Activated T-helper 2 cell treated with anti-CD3 and anti-CD28 coated beads, Interferon-gamma antibody, Interleukin-2, Interleukin-4, amounts not matched to agents 10 μg/mL and 5 μg/mL and 100 μg/mL, durations not matched to agents 14 hours and 24 hours and 36 hours (primary cell): ENCODE results near the gene FGFBP3. TPM values are rescaled to one million over a fixed set of nuclear protein-coding genes. Genes with fewer than 3 reads are reported as not detected.

Experiments
- DNase-seq: peaks from one replicate; pipeline ENCODE4 v3.0.0; 2021; ENCODE audit warnings: low spot score
- H3K27ac Mint-ChIP-seq: one replicate; pipeline ENCODE4 v1.8.0; 2021; ENCODE audit warnings: mixed read lengths
- H3K27me3 Mint-ChIP-seq: one replicate; pipeline ENCODE4 v1.8.0; 2021; ENCODE audit warnings: low read depth, mixed read lengths
- H3K36me3 Mint-ChIP-seq: one replicate; pipeline ENCODE4 v1.8.0; 2021; ENCODE audit warnings: low read depth, mixed read lengths
- H3K4me1 Mint-ChIP-seq: one replicate; pipeline ENCODE4 v1.8.0; 2021; ENCODE audit warnings: low read depth, mixed read lengths
- H3K4me3 Mint-ChIP-seq: one replicate; pipeline ENCODE4 v1.8.0; 2021; ENCODE audit warnings: low read depth, mild to moderate bottlenecking, moderate library complexity, mixed read lengths
- H3K9me3 Mint-ChIP-seq: one replicate; pipeline ENCODE4 v1.8.0; 2021; ENCODE audit warnings: mixed read lengths
- intact Hi-C: fragments of 100-400 bp; cut with micrococcal nuclease; formaldehyde crosslinking; loops from one replicate; pipeline ENCODE4 v1.15.1; 2023
- total RNA-seq: library from RNA; stranded (reverse); gene quantifications from 2 replicates; pipeline ENCODE4 v1.2.3, GENCODE V29; 2022

Gene FGFBP3
- 1.8 and 2.4 TPM in 2 replicates for total RNA-seq

DNA sequence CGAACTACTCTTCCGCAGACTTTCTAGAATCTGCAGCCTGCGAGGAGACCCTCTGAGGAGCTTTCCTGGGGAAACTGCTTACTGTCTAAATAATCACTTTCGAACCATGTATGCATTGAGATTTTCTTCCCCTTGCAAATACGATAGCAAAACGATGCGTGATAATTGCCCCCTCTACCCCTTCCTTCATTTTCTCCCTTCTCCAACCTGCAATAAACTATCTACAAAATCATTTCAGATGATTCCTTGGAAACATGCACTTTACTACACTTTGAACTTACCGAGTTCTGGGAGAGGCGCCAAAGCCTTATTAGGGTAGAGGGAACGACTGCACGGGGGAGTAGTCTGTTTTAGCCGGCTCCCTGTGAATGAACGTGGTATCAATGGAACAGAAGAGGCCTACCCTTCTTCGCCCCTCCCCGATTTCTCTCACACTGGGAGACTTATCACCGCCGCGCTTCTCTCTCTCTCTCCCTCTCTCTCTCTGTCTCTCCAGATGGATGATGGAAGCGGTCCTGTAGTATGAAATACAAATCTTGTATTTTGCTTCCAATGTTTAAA is at the start of gene FGFBP3:
Gene FGFBP3, minus strand, starts transcription at position 370 of the 561 bp plus-strand sequence. CDS start 517 bp downstream, outside the sequence.
- no peaks in the 10 kb centered on the region for H3K9me3 Mint-ChIP-seq
- H3K36me3 Mint-ChIP-seq = peaks cover 12% of the 10 kb centered on the region
- DNase-seq = no peak
- intact Hi-C loops = loop anchor here (1.0 to 10.0 kb wide), 5 partner anchors 14 to 684 kb away; partner anchors contain the start of genes BTAF1, PCGF5 and PPP1R3C
- H3K4me3 Mint-ChIP-seq = peak within 1 kb of the TSS; percentile 84
- H3K4me1 Mint-ChIP-seq = peaks cover 20% of the 10 kb centered on the region
- peaks cover 19% of the 10 kb centered on the region for H3K27me3 Mint-ChIP-seq
- H3K27ac Mint-ChIP-seq = peak within 1 kb of the TSS; percentile 51

- no peak for DNase-seq
- H3K27ac Mint-ChIP-seq = no peak overlapping the region
- no peak overlapping the region for H3K4me3 Mint-ChIP-seq
- H3K27me3 Mint-ChIP-seq = no peaks in the 10 kb centered on the region
- no peaks in the 10 kb centered on the region for H3K9me3 Mint-ChIP-seq
- H3K36me3 Mint-ChIP-seq = peaks cover 70% of the 10 kb centered on the region
- H3K4me1 Mint-ChIP-seq = peaks cover 2% of the 10 kb centered on the region
- intact Hi-C loops = no loop called here
These were observed 47.8 kb upstream of the FGFBP3 start for GRCh38 chr10:91957091-91957490.

DNA sequence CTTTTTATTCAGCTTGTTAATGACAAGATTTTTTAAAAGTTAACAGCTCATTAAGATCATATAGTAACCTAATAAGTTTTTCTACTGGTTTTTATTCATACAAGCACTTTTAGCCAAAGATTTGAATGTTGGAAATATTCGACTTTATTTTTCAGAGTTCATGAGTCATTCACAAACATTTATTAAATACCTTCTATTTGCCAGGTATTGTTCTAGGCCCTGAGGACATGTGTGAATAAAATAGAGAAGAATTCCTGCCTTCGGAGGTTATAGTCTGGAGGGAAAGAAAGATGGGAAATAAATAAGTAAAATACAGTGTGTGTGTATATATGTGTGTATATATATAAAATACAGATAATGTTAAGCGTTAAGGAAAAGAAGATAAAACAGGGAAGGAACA is 45.8 kb upstream of the FGFBP3 start:
- Mint-ChIP-seq H3K4me3 (no peak overlapping the region), H3K4me1 (peaks cover 2% of the 10 kb centered on the region), H3K9me3 (no peaks in the 10 kb centered on the region), H3K27me3 (no peaks in the 10 kb centered on the region), H3K27ac (no peak overlapping the region), H3K36me3 (peaks cover 76% of the 10 kb centered on the region)
- intact Hi-C loops = no loop called here
- DNase-seq = no peak

DNA sequence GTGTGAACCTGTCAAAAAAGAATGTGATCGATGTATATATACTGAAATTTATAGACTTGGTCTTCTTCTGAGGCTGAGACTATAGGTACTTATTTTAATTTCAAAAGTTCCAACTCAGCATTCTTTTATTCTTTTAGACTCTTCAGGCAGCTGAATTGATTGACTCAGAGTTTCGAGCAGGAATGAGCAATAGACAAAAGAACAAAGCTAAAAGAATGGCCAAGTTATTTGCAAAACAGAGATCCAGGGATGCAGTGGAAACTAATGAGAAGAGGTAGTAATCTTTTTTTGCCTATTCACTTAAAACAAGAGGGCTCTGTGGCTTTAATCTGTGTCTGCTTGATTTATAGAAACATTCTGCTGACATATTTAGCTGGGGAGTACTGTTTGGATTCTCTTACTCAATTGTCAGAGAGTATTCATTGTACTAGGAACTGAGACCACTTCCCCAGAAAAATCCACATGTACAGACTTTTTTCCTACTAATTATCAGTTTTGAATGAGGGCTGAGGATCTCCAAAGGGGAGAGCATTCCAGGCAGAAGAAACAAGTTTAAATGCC is 44.4 kb upstream of the FGFBP3 start:
- intact Hi-C loops = no loop called here

DNA sequence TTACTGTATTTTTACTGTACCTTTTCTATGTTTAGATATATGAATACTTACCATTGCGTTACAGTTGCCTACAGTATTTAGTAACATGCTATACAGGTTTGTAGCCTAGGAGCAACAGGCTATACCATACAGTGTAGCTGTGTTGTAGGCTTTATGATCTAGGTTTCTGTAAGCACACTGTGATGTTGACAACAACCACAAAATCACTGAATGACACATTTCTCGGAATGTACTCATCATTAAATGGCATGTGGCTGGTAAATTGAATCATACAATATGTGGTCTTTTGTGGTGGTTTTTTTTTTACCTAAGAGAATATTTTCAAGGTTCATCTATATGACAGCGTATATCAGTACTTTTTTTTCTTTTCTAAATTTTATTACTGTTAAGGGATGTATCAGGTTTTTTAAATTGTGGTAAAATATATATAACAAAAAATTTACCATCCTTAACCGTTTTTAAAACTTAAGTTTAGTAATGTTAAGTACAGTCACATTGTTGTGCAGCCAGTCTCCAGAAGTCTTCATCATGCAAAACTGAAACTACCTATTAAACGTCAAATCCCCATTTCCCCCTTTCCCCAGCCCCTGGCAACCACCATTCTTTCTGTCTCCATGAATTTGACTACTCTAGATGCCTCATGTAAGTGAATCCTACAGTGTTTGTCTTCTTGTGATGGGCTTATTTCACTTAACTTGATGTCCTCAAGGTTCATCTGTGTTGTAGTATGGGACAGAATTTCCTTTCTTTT is 35.8 kb upstream of the FGFBP3 start:
- Mint-ChIP-seq H3K4me3 (peak overlapping the region; percentile 55), H3K4me1 (peaks cover 26% of the 10 kb centered on the region), H3K9me3 (no peaks in the 10 kb centered on the region), H3K36me3 (peaks cover 65% of the 10 kb centered on the region), H3K27ac (peak overlapping the region; percentile 78), H3K27me3 (no peaks in the 10 kb centered on the region)
- intact Hi-C loops = loop anchor here (1.0 to 10.0 kb wide), 7 partner anchors 18 to 350 kb away; partner anchors contain the start of genes CPEB3, FGFBP3 and MARCHF5
- no peak for DNase-seq

More for the DNA sequence above, 44.4 kb upstream of the FGFBP3 start:
- Mint-ChIP-seq H3K4me1 (peaks cover 2% of the 10 kb centered on the region), H3K36me3 (peaks cover 76% of the 10 kb centered on the region), H3K9me3 (no peaks in the 10 kb centered on the region), H3K4me3 (no peak overlapping the region), H3K27ac (no peak overlapping the region), H3K27me3 (no peaks in the 10 kb centered on the region)
- DNase-seq = no peak

GRCh38 chr10:91941426-91941825 is 32.1 kb upstream of the FGFBP3 start:
- no peaks in the 10 kb centered on the region for H3K9me3 Mint-ChIP-seq
- H3K4me3 Mint-ChIP-seq = no peak overlapping the region
- intact Hi-C loops = loop anchor here (10.0 kb wide), 1 partner anchor 353 kb away; the partner anchor contains the start of genes CPEB3 and MARCHF5
- H3K36me3 Mint-ChIP-seq = peaks cover 60% of the 10 kb centered on the region
- no peak for DNase-seq
- peaks cover 26% of the 10 kb centered on the region for H3K4me1 Mint-ChIP-seq
- H3K27me3 Mint-ChIP-seq = no peaks in the 10 kb centered on the region
- no peak overlapping the region for H3K27ac Mint-ChIP-seq

- Mint-ChIP-seq H3K4me1 (peaks cover 15% of the 10 kb centered on the region), H3K9me3 (no peaks in the 10 kb centered on the region), H3K36me3 (peaks cover 62% of the 10 kb centered on the region), H3K4me3 (no peak overlapping the region), H3K27ac (no peak overlapping the region), H3K27me3 (no peaks in the 10 kb centered on the region)
- DNase-seq = no peak
- intact Hi-C loops = loop anchor here (10.0 kb wide), 1 partner anchor 355 kb away; the partner anchor contains the start of genes CPEB3 and MARCHF5
These were observed 30.4 kb upstream of the FGFBP3 start for GRCh38 chr10:91939653-91940052.

GRCh38 chr10:91935886-91936285 is 26.6 kb upstream of the FGFBP3 start:
- Mint-ChIP-seq H3K27me3 (no peaks in the 10 kb centered on the region), H3K4me3 (no peak overlapping the region), H3K9me3 (no peaks in the 10 kb centered on the region), H3K27ac (no peak overlapping the region), H3K36me3 (peaks cover 62% of the 10 kb centered on the region), H3K4me1 (peaks cover 31% of the 10 kb centered on the region)
- intact Hi-C loops = no loop called here
- no peak for DNase-seq

DNA sequence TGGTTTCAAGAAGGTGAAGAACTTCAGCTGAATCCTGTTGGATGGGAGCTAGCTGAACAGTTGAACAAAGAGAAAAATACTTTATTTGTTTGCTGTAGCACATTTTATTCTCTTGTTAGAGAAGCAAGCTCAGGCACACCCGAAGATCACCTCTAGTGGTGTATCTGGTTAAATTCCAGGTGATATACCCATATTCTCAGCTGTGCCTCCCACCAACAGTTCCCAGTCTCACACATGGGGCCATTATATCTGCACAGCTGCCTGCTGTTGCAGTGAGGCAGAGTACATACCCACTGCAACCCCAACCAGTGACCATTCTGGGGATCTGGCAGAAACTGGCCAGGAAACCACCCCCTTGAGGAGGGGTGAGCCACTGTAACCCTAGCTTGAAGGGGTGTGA is 23.5 kb upstream of the FGFBP3 start:
- H3K4me1 Mint-ChIP-seq = peaks cover 32% of the 10 kb centered on the region
- H3K36me3 Mint-ChIP-seq = peaks cover 55% of the 10 kb centered on the region
- intact Hi-C loops = no loop called here
- no peak overlapping the region for H3K4me3 Mint-ChIP-seq
- H3K27me3 Mint-ChIP-seq = no peaks in the 10 kb centered on the region
- no peaks in the 10 kb centered on the region for H3K9me3 Mint-ChIP-seq
- no peak for DNase-seq
- H3K27ac Mint-ChIP-seq = no peak overlapping the region

GRCh38 chr10:91931526-91932190 is 22.4 kb upstream of the FGFBP3 start:
- Mint-ChIP-seq H3K4me3 (no peak overlapping the region), H3K4me1 (peaks cover 39% of the 10 kb centered on the region), H3K9me3 (no peaks in the 10 kb centered on the region), H3K27me3 (no peaks in the 10 kb centered on the region), H3K36me3 (peaks cover 53% of the 10 kb centered on the region), H3K27ac (no peak overlapping the region)
- DNase-seq = no peak
- intact Hi-C loops = no loop called here

- Mint-ChIP-seq H3K4me3 (no peak overlapping the region), H3K27me3 (no peaks in the 10 kb centered on the region), H3K36me3 (peaks cover 53% of the 10 kb centered on the region), H3K27ac (no peak overlapping the region), H3K9me3 (no peaks in the 10 kb centered on the region), H3K4me1 (peaks cover 45% of the 10 kb centered on the region)
- intact Hi-C loops = no loop called here
- no peak for DNase-seq
These were observed 21.7 kb upstream of the FGFBP3 start for GRCh38 chr10:91930939-91931338.

- peaks cover 34% of the 10 kb centered on the region for H3K4me1 Mint-ChIP-seq
- H3K4me3 Mint-ChIP-seq = peak overlapping the region; percentile 87
- intact Hi-C loops = no loop called here
- no peaks in the 10 kb centered on the region for H3K9me3 Mint-ChIP-seq
- no peak for DNase-seq
- H3K27me3 Mint-ChIP-seq = peaks cover 2% of the 10 kb centered on the region
- no peak overlapping the region for H3K27ac Mint-ChIP-seq
- peaks cover 26% of the 10 kb centered on the region for H3K36me3 Mint-ChIP-seq
These were observed 15.7 kb upstream of the FGFBP3 start for GRCh38 chr10:91925022-91925320.
